ENCODE data around the gene NKX3-2. TPM values are rescaled to one million over a fixed set of nuclear protein-coding genes. Genes with fewer than 3 reads are reported as not detected.

The NKX3-2 gene
- total RNA-seq (2011; cell fraction: chromatin; rRNA removed; ENCODE audit: low replicate concordance), result 0.42 and 0.74 TPM in 2 replicates
- total RNA-seq (2011; cell fraction: nucleolus; rRNA removed), result 0.79 and 1.0 TPM in 2 replicates
- total RNA-seq (2011; cell fraction: nucleoplasm; rRNA removed), result 0.51 and 0.61 TPM in 2 replicates
- total RNA-seq (2014; rRNA removed) (0.32 and 0.73 TPM in 2 replicates), total RNA-seq (2014; rRNA removed; fragmentation: Illumina TruSeq; extraction: Trizol) (0.06 and 0.15 TPM in 2 replicates), total RNA-seq (2015; rRNA removed; fragmentation: Illumina TruSeq; extraction: Trizol) (0.54 and 0.60 TPM in 2 replicates), total RNA-seq (2021) (0.69 and 0.85 TPM in 2 replicates), polyA plus RNA-seq (2011; rRNA removed) (0.22 and 0.49 TPM in 2 replicates), polyA plus RNA-seq (2014; fragmentation: Illumina TruSeq; extraction: Trizol) (0.16 and 0.26 TPM in 2 replicates), polyA plus RNA-seq (2014; fragmentation: Nextera tagmentation; extraction: Ambion mirVana) (under 1 TPM in 1 of 2 experiments, not detected in 1; 0.03 TPM), polyA plus RNA-seq (2014; rRNA removed) (0.81 and 1.1 TPM in 2 replicates), polyA minus RNA-seq (2011; rRNA and poly(A)+ RNA removed) (0.11 and 0.12 TPM in 2 replicates), Bru-seq, nascent RNA (percentile 38 among the genes with signal in this experiment), BruChase-seq, experiment 1, labeled RNA remaining after a 2-hour chase (percentile 34 among the genes with signal in this experiment), BruChase-seq, experiment 2, labeled RNA remaining after a 6-hour chase (percentile 36 among the genes with signal in this experiment)
- polyA plus RNA-seq (2011; cell fraction: cytosol; rRNA removed), result 0.51 and 0.52 TPM in 2 replicates
- 1.9 and 2.1 TPM in 2 replicates for polyA plus RNA-seq (2011; cell fraction: nucleus; rRNA removed)
- polyA plus RNA-seq (2012), result 0.84 and 0.85 TPM in 2 replicates
- polyA minus RNA-seq (2011; cell fraction: cytosol; rRNA and poly(A)+ RNA removed), result 0.29 and 0.46 TPM in 2 replicates
- 0.40 and 1.00 TPM in 2 replicates for polyA minus RNA-seq (2011; cell fraction: nucleus; rRNA and poly(A)+ RNA removed)
- long read RNA-seq, experiment 1, partial matches to known transcripts, result 0 of 2 reads
- long read RNA-seq, experiment 1, other reads (novel, unspliced or antisense), result 0 of 2 reads
- long read RNA-seq, experiment 2, result 0 reads
- long read RNA-seq, experiment 3, result 0 reads

DNA sequence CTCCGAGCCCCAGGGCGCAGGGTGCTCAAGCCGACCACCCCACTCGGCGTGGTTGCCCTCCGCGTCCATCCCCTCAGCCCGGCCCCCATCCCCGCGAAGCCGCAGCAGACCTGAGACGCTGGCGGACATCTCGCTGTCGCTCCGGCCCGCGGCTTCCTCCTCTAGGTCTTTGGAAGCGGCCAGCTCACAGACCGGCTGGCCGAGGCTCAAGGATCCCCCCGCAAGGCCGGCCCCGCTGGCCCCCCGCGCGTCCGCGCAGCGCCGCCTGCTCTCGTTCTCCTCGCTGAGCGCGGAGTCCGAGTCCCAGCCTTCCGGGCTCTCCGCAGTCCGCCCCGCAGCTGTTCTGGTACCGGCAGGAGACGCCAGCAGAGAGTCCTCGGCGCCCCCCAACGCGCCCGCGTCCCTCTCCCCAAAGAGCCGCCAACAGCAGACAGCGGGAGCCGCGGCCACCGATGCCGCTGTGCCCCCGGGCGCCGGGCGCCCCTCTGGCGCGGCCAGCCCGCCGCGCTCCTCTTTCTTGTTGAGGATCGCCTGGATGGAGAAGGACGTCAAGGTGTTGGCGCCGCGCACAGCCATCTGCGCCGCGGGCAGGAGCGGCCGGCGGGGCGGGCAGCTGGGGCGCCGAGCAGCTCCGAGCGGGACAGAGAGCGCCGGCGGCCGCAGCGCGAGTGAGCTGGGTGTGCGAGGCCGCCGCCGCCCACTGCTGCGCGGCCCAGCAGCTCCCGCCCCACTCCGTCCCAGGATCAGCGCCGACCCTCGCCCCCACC, at the start of gene NKX3-2:
Gene NKX3-2 (minus strand): TSS at position 670 of the 767 bp plus-strand sequence. CDS start 94 bp downstream, at position 576.
- ATAC-seq, result peak; percentile 77
- WGBS (ENCODE audit: insufficient coverage, low coverage, missing lambda C conversion rate), result 66% methylated on average over 25 of the region's 96 CpGs
- no peak for TF ChIP-seq MECOM (CRISPR knock-in tag; IDR thresholded peaks at IDR 0.05)
- TF ChIP-seq PTTG1 (tag; IDR thresholded peaks at IDR 0.05; ENCODE audit: low read depth), result no peak
- TF ChIP-seq TCFL5 (CRISPR knock-in tag; conservative IDR thresholded peaks at IDR 0.05), result no peak
- TF ChIP-seq, protein P1, sequence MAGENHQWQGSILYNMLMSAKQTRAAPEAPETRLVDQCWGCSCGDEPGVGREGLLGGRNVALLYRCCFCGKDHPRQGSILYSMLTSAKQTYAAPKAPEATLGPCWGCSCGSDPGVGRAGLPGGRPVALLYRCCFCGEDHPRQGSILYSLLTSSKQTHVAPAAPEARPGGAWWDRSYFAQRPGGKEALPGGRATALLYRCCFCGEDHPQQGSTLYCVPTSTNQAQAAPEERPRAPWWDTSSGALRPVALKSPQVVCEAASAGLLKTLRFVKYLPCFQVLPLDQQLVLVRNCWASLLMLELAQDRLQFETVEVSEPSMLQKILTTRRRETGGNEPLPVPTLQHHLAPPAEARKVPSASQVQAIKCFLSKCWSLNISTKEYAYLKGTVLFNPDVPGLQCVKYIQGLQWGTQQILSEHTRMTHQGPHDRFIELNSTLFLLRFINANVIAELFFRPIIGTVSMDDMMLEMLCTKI (IDR thresholded peaks at IDR 0.05; ENCODE audit: partially characterized antibody), result no peak
- TF ChIP-seq, protein P2, sequence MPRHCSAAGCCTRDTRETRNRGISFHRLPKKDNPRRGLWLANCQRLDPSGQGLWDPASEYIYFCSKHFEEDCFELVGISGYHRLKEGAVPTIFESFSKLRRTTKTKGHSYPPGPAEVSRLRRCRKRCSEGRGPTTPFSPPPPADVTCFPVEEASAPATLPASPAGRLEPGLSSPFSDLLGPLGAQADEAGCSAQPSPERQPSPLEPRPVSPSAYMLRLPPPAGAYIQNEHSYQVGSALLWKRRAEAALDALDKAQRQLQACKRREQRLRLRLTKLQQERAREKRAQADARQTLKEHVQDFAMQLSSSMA (CRISPR knock-in tag; IDR thresholded peaks at IDR 0.05), result no peak
- peak; percentile 42; the same call in 1 of the 2 replicates for TF ChIP-seq HNRNPL (IDR thresholded peaks at IDR 0.05; ENCODE audit: low read depth, low read length)
- TF ChIP-seq, protein P3, sequence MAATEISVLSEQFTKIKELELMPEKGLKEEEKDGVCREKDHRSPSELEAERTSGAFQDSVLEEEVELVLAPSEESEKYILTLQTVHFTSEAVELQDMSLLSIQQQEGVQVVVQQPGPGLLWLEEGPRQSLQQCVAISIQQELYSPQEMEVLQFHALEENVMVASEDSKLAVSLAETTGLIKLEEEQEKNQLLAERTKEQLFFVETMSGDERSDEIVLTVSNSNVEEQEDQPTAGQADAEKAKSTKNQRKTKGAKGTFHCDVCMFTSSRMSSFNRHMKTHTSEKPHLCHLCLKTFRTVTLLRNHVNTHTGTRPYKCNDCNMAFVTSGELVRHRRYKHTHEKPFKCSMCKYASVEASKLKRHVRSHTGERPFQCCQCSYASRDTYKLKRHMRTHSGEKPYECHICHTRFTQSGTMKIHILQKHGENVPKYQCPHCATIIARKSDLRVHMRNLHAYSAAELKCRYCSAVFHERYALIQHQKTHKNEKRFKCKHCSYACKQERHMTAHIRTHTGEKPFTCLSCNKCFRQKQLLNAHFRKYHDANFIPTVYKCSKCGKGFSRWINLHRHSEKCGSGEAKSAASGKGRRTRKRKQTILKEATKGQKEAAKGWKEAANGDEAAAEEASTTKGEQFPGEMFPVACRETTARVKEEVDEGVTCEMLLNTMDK (IDR thresholded peaks at IDR 0.05; ENCODE audit: borderline replicate concordance, insufficient read depth, low read depth, low read length, poor library complexity, severe bottlenecking), result no peak
- TF ChIP-seq BACH1 (tag; IDR thresholded peaks at IDR 0.05), result no peak
- TF ChIP-seq, protein P4, sequence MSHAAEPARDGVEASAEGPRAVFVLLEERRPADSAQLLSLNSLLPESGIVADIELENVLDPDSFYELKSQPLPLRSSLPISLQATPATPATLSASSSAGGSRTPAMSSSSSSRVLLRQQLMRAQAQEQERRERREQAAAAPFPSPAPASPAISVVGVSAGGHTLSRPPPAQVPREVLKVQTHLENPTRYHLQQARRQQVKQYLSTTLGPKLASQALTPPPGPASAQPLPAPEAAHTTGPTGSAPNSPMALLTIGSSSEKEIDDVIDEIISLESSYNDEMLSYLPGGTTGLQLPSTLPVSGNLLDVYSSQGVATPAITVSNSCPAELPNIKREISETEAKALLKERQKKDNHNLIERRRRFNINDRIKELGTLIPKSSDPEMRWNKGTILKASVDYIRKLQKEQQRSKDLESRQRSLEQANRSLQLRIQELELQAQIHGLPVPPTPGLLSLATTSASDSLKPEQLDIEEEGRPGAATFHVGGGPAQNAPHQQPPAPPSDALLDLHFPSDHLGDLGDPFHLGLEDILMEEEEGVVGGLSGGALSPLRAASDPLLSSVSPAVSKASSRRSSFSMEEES (CRISPR knock-in tag; IDR thresholded peaks at IDR 0.05), result no peak

More for the DNA sequence above, at the start of gene NKX3-2:
- Histone ChIP-seq H4K20me1 (replicated peaks; ENCODE audit: control insufficient read depth, insufficient read depth, low read length) (no peaks in the 10 kb centered on the region), H3K27me3 (ENCODE audit: control insufficient read depth in 2 of 2, insufficient read depth in 2 of 2, low read length in 2 of 2) (peaks cover 9 to 22% of the 10 kb centered on the region in 2 experiments), H3K9me1 (ENCODE audit: control insufficient read depth, insufficient read depth, low read length) (no peaks in the 10 kb centered on the region), H3K36me3 (ENCODE audit: control insufficient read depth, insufficient read depth, low read length) (no peaks in the 10 kb centered on the region), H3K9me3 (replicated peaks; ENCODE audit: control insufficient read depth, insufficient read depth, low read depth, low read length) (peaks cover 4% of the 10 kb centered on the region; the same call in 1 of the 2 replicates), H3K4me2 (ENCODE audit: insufficient read depth, low read length) (peak within 1 kb of the TSS; percentile 83), H3K27ac (ENCODE audit: extremely low read depth, low read depth, low read length) (peak within 1 kb of the TSS; percentile 69; the same call in 2 of the 3 replicates), H3K9ac (ENCODE audit: insufficient read depth in 1 of 2, low read depth in 2 of 2, low read length in 2 of 2) (peak within 1 kb of the TSS; percentile 70 to 95), H3K4me3 (peak within 1 kb of the TSS; percentile 83), H2AFZ (ENCODE audit: low read depth, low read length) (peak within 1 kb of the TSS; percentile 98), H3K79me2 (ENCODE audit: control insufficient read depth, insufficient read depth, low read length) (no peaks in the 10 kb centered on the region), H3K4me1 (replicated peaks in 1 of 2; ENCODE audit: control insufficient read depth in 2 of 2, insufficient read depth in 2 of 2, low read length in 2 of 2) (peaks cover 2 to 28% of the 10 kb centered on the region in 2 experiments; a peak in 4 of 5 replicates)
- FAIRE-seq (no peak), DNase-seq (ENCODE audit: extremely low read depth in 1 of 4, low spot score in 3 of 4) (peak in 2 of 4 experiments; percentile 29 to 49)
- BruUV-seq (replicated peaks), result no TSS peak
- in situ Hi-C loops (cut with MboI), result no loop called here
- ChIA-PET POLR2A (interaction anchor here (0.8 to 0.9 kb wide), 2 partner anchors 9 to 176 kb away, joined by 3 to 4 read pairs; no protein-coding TSS in a partner anchor), CTCF (ENCODE audit: low intra/inter-chr PET ratio) (interaction anchor here (0.6 kb wide), 1 partner anchor 690 kb away, joined by 4 read pairs; no protein-coding TSS in a partner anchor)
- intact Hi-C loops (cut with micrococcal nuclease), result no loop called here
